Measurements from ENCODE around the gene DCDC2C.

DNA sequence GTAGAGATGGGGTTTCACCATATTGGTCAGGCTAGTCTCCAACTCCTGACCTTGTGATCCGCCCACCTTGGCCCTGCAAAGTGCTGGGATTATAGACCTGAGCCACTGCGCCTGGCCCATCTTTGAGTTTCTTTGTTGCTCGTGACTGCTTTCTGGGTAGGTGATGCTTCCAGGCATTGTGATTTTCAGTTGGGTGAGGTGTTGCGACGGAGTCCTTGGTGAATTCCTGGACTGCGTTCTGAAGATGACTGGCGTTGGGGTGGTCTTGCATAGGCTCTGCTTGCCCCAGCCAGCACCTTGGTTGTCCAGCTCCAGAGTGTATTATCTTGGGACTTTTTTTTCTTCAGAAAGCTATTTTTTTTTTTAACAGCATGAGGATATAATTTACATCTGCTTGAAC, 103.4 kb downstream of the DCDC2C start:
- TF ChIP-seq EZH2 (IDR thresholded peaks at IDR 0.05; ENCODE audit: borderline replicate concordance, low read depth, low read length, severe bottlenecking) (no peak), JUN (IDR thresholded peaks at IDR 0.05; ENCODE audit: borderline replicate concordance, insufficient read depth, insufficient read length, low read depth) (no peak), POLR2A (IDR thresholded peaks at IDR 0.05; ENCODE audit: low read depth, low read length) (no peak)
- TF ChIP-seq, protein P1, sequence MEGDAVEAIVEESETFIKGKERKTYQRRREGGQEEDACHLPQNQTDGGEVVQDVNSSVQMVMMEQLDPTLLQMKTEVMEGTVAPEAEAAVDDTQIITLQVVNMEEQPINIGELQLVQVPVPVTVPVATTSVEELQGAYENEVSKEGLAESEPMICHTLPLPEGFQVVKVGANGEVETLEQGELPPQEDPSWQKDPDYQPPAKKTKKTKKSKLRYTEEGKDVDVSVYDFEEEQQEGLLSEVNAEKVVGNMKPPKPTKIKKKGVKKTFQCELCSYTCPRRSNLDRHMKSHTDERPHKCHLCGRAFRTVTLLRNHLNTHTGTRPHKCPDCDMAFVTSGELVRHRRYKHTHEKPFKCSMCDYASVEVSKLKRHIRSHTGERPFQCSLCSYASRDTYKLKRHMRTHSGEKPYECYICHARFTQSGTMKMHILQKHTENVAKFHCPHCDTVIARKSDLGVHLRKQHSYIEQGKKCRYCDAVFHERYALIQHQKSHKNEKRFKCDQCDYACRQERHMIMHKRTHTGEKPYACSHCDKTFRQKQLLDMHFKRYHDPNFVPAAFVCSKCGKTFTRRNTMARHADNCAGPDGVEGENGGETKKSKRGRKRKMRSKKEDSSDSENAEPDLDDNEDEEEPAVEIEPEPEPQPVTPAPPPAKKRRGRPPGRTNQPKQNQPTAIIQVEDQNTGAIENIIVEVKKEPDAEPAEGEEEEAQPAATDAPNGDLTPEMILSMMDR (IDR thresholded peaks at IDR 0.05; ENCODE audit: extremely low read depth in 1 of 2, insufficient read depth in 1 of 2, low read depth in 1 of 2, low read length in 2 of 2), result no peak
